GM13977 (cell line): ENCODE data around the gene KIF25.
"Not testable (repeated sequence)": the region's sequence is repeated elsewhere in the genome, so short reads cannot be mapped to it uniquely, and the experiment has no call there.

Experiments
- DNase-seq: peaks from one replicate; pipeline ENCODE4 v3.0.0; 2012; ENCODE audit warnings: low spot score
- CTCF ChIP-seq: IDR thresholded peaks from 2 replicates; pipeline ENCODE4 v1.5.1; 2012; ENCODE audit warnings: mild to moderate bottlenecking, control low read depth; ENCODE audit not compliant: insufficient read depth; ENCODE audit errors: extremely low read depth, missing control alignments
- in situ Hi-C: fragments of 300-500 bp; cut with MboI; formaldehyde crosslinking; loops from one replicate; pipeline ENCODE4 v1.12.0; 2022; ENCODE audit warnings: low sequenced_read_pairs, low pct_unique_long_range_greater_than_20kb, mixed read lengths, inconsistent platforms; ENCODE audit not compliant: unreplicated experiment

The KIF25 gene

GRCh38 chr6:168075787-168076202 lies 78.3 kb downstream of the KIF25 start:
- TF ChIP-seq CTCF: no peak
- DNase-seq: no peak
- in situ Hi-C loops: no loop called here

GRCh38 chr6:168077401-168077800 lies 79.9 kb downstream of the KIF25 start:
- DNase-seq, in situ Hi-C loops: not testable (repeated sequence)

- in situ Hi-C loops: no loop called here
- no peak for TF ChIP-seq CTCF
- DNase-seq: no peak
Measured at GRCh38 chr6:168078175-168078942, 80.9 kb downstream of the KIF25 start.

GRCh38 chr6:168078943-168079405 lies 81.5 kb downstream of the KIF25 start, which contains the start of gene FRMD1:
Gene FRMD1 (minus strand): TSS chr6:168079212. CDS start chr6:168079094, 118 bp downstream.
- DNase-seq: no peak
- in situ Hi-C loops: no loop called here
- TF ChIP-seq CTCF: no peak

- in situ Hi-C loops: no loop called here
- no peak for DNase-seq
- TF ChIP-seq CTCF: no peak
Measured at GRCh38 chr6:168080393-168081077, 83.1 kb downstream of the KIF25 start.

GRCh38 chr6:168081858-168082546 lies 84.5 kb downstream of the KIF25 start:
- no peak for DNase-seq
- in situ Hi-C loops: no loop called here
- no peak for TF ChIP-seq CTCF
